ENCODE results near the gene CREB5.

GRCh38 chr7:28466341-28466740 lies 54.0 kb downstream of the CREB5 start:
- TF ChIP-seq GATA2 (IDR thresholded peaks at IDR 0.05; ENCODE audit: low read depth, low read length) (no peak), GATA3 (IDR thresholded peaks at IDR 0.05; ENCODE audit: low read depth, low read length) (no peak)

All from SH-SY5Y (cell line).